ENCODE measurements around the gene SLC37A1. TPM values are rescaled to one million over a fixed set of nuclear protein-coding genes. Genes with fewer than 3 reads are reported as not detected.

Gene SLC37A1
- total RNA-seq, 4 donors from 2014 or later: 10.7 to 21.1 (median 14.0) TPM

DNA sequence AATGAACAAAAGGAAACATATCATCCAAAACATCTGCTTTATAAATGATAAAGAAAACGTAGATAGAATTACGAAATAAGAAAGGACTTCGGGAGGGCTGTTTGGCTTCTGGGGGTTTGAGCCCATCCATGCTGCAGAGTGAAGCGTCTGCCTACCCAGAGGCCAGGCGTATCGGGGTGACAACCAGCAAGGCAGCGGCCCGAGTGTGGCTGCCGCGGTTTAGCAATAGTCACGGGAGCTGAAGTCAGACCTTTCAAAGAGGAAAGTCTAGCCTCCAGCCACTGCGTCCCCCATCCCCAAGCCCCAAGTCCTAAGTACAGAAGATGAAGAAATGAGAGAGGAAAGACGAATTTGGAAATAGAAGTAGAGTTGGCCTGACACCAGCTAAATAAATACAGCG lies 8.6 kb downstream of the SLC37A1 start:
- TF ChIP-seq POLR2A (IDR thresholded peaks at IDR 0.05): no peak
- TF ChIP-seq, protein P1, sequence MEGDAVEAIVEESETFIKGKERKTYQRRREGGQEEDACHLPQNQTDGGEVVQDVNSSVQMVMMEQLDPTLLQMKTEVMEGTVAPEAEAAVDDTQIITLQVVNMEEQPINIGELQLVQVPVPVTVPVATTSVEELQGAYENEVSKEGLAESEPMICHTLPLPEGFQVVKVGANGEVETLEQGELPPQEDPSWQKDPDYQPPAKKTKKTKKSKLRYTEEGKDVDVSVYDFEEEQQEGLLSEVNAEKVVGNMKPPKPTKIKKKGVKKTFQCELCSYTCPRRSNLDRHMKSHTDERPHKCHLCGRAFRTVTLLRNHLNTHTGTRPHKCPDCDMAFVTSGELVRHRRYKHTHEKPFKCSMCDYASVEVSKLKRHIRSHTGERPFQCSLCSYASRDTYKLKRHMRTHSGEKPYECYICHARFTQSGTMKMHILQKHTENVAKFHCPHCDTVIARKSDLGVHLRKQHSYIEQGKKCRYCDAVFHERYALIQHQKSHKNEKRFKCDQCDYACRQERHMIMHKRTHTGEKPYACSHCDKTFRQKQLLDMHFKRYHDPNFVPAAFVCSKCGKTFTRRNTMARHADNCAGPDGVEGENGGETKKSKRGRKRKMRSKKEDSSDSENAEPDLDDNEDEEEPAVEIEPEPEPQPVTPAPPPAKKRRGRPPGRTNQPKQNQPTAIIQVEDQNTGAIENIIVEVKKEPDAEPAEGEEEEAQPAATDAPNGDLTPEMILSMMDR (IDR thresholded peaks at IDR 0.05): no peak
- DNase-seq: no peak
- H3K36me3 ChIP-seq: peaks cover 0 to 76% (median 5%) of the 10 kb centered on the region in 3 donors
- H3K27me3 ChIP-seq: no peaks in the 10 kb centered on the region
- intact Hi-C loops (cut with DNase I): no loop called here
- H3K9me3 ChIP-seq: no peaks in the 10 kb centered on the region
- peaks cover 0 to 49% (median 0%) of the 10 kb centered on the region in 3 donors for H3K4me1 ChIP-seq
- H3K4me3 ChIP-seq: no peak overlapping the region
- no peak overlapping the region for H3K27ac ChIP-seq
- 86 to 89% methylated on average over 12 to 14 of the region's 14 CpGs for WGBS, 2 donors

DNA sequence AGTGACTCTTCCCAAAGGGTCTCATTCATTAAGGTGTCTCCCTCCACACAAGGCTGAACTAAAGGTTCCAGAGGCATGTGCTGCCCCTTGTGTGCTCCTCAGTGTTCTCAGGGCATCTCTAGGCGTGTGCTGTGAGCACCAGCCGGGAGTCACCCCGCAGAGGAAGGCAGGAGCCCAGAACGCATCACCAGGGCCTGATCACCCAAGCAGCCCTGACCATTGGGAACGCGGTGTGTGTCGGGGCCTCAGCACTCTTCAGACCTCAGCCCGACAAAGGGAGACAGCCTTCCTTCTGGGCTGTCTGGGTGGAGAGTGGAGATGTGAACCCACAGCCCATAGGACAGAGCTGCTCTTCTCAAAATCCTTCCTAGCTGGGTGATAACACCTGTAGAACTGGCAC lies 9.1 kb downstream of the SLC37A1 start:
- DNase-seq: no peak
- Histone ChIP-seq H3K36me3 (peaks cover 0 to 79% (median 5%) of the 10 kb centered on the region in 3 donors), H3K9me3 (no peaks in the 10 kb centered on the region), H3K4me1 (peaks cover 0 to 49% (median 0%) of the 10 kb centered on the region in 3 donors), H3K4me3 (no peak overlapping the region), H3K27me3 (no peaks in the 10 kb centered on the region), H3K27ac (peak overlapping the region in 1 of 4 donors; percentile 4)
- no peak for TF ChIP-seq POLR2A (IDR thresholded peaks at IDR 0.05)
- TF ChIP-seq, protein P1 (IDR thresholded peaks at IDR 0.05): no peak
- intact Hi-C loops (cut with DNase I): no loop called here
- 90% methylated on average over 2 of the region's 8 CpGs; no CpG with 5 or more reads in 1 of the 2 donors for WGBS, 2 donors

DNA sequence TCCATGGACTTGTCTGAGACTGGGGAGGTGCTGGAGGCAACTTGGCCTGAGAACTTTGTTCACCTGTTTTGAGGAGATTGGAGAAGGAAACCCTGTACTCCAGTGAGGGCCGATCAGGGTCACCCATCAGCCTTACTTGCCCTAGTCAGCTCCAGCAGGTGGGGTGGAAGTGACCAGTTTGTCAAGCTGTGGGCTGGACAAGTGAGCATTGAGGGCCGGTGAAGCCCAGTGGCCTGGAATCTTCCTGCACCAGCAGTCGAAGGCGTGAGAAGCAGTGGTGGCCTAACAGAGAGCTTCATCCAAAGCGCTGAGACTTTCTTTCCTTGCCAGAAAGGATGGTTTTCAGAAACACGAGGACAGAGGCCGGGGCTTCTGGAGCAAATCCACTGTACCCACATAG lies 9.6 kb downstream of the SLC37A1 start:
- Histone ChIP-seq H3K4me3 (no peak overlapping the region), H3K9me3 (no peaks in the 10 kb centered on the region), H3K27me3 (no peaks in the 10 kb centered on the region), H3K27ac (peak overlapping the region in 1 of 4 donors; percentile 78), H3K4me1 (peaks cover 0 to 47% (median 0%) of the 10 kb centered on the region in 3 donors), H3K36me3 (peaks cover 0 to 78% (median 5%) of the 10 kb centered on the region in 3 donors)
- 85 to 88% methylated on average over 3 to 5 of the region's 7 CpGs for WGBS, 2 donors
- intact Hi-C loops (cut with DNase I): no loop called here
- TF ChIP-seq, protein P1 (IDR thresholded peaks at IDR 0.05): no peak
- TF ChIP-seq POLR2A (IDR thresholded peaks at IDR 0.05): no peak
- DNase-seq: no peak

DNA sequence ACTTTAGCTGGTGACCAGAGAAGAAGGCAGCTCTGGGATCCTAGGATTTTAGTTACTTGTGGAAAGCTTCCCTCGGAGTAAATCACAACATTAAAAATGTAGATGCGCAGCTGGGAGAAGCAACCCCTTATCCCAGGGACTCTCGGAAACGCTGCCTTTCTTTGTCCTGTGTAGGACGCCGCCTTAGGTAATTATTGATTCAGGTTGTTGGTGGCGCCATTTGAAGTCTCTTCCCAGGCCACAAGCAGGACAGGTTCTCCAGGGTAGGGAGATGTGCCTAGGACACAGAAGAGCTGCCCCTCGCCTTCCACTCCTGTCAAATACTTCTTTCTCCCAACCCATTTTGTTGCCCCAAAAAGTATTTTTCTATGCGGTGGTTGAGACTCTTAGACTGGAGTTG lies 10.3 kb downstream of the SLC37A1 start:
- no peaks in the 10 kb centered on the region for H3K9me3 ChIP-seq
- WGBS, 2 donors: 81 to 83% methylated on average over 9 of the region's 9 CpGs
- H3K36me3 ChIP-seq: peaks cover 0 to 71% (median 5%) of the 10 kb centered on the region in 3 donors
- peak overlapping the region in 3 of 4 donors; percentile 70 to 85 (median 78) for H3K27ac ChIP-seq
- peaks cover 0 to 46% (median 0%) of the 10 kb centered on the region in 3 donors for H3K4me1 ChIP-seq
- no peak for TF ChIP-seq POLR2A (IDR thresholded peaks at IDR 0.05)
- TF ChIP-seq, protein P1 (IDR thresholded peaks at IDR 0.05): no peak
- H3K4me3 ChIP-seq: peak overlapping the region in 2 of 4 donors; percentile 28 to 52
- no peaks in the 10 kb centered on the region for H3K27me3 ChIP-seq
- intact Hi-C loops (cut with DNase I): no loop called here
- DNase-seq: no peak

DNA sequence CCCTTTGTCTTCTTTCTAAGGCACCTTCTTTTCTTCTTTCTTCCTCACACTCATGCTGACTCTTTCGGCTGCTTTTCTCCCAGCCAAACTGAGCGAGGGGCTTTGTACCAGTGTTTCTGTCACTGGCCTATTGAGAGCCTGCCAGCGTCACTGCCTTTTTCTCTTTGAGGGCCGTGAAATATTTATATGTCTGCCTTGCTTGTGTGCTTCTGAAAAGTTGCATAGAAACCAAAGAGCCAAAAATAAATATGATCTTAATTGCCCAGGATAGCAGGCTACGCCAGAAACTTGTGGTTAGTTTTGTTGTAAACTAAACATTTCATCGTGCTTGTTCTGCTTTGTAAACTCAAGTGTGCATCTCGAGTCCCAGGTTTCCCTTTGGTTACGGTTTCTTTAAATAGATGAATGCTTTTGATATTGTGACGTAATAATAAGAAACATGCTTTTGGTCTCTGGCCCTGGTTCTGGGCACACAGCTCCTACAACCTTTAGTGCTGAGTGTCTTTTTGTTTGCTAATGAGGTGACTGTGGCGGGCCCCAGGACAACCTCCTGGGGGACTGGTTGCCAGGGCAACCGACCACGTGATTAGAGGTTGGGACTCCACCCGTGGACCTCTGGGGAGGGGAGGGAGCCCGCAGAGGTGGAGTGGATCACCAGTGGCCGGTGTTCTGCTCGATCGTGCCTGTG lies 10.8 kb downstream of the SLC37A1 start:
- DNase-seq: no peak
- peak overlapping the region in 3 of 4 donors; percentile 19 to 52 (median 28) for H3K4me3 ChIP-seq
- H3K9me3 ChIP-seq: no peaks in the 10 kb centered on the region

More for the DNA sequence above, 10.8 kb downstream of the SLC37A1 start:
- WGBS, 2 donors: 26 to 37% methylated on average over 12 to 14 of the region's 17 CpGs
- H3K4me1 ChIP-seq: peaks cover 0 to 46% (median 0%) of the 10 kb centered on the region in 3 donors
- intact Hi-C loops (cut with DNase I): no loop called here
- peak overlapping the region; percentile 11 to 85 (median 74) for H3K27ac ChIP-seq
- H3K36me3 ChIP-seq: peaks cover 0 to 68% (median 3%) of the 10 kb centered on the region in 3 donors
- TF ChIP-seq, protein P1 (IDR thresholded peaks at IDR 0.05): no peak
- TF ChIP-seq POLR2A (IDR thresholded peaks at IDR 0.05): no peak
- H3K27me3 ChIP-seq: no peaks in the 10 kb centered on the region
